Mucosa of descending colon (tissue), 3 donors: ENCODE results near the gene USP12. TPM values are rescaled to one million over a fixed set of nuclear protein-coding genes. Genes with fewer than 3 reads are reported as not detected.

ENCODE experiments used
- ATAC-seq: fragments of 200-7000 bp; cut with Tn5 transposase; one replicate; pipeline ENCODE4 v1.9.1; 2020; ENCODE audit warnings: mild to moderate bottlenecking, moderate library complexity
- DNase-seq, 3 donors: peaks; one replicate each; pipeline ENCODE4 v3.0.0-alpha.2; 2020
- H3K36me3 ChIP-seq: fragments of 200-600 bp; one replicate; pipeline ENCODE4 v1.8.0; 2021; ENCODE audit warnings: low read depth, mild to moderate bottlenecking
- H3K4me1 ChIP-seq: fragments of 200-600 bp; one replicate; pipeline ENCODE4 v1.8.0; 2021; ENCODE audit warnings: low read depth, mild to moderate bottlenecking
- H3K4me3 ChIP-seq: fragments of 200-600 bp; one replicate; pipeline ENCODE4 v1.8.0; 2021; ENCODE audit warnings: mild to moderate bottlenecking
- H3K9me3 ChIP-seq: fragments of 200-600 bp; one replicate; pipeline ENCODE4 v1.8.0; 2021; ENCODE audit warnings: mild to moderate bottlenecking
- CTCF ChIP-seq: fragments of 200-600 bp; IDR thresholded peaks from one replicate; pipeline ENCODE4 v1.8.0; 2022; ENCODE audit warnings: antibody characterized with exemption, mild to moderate bottlenecking
- intact Hi-C, 2 donors: fragments of 100-400 bp; cut with DNase I in 1 of 2; cut with micrococcal nuclease in 1 of 2; formaldehyde crosslinking; loops; one replicate each; pipeline versions ENCODE4 v1.11.0 to v1.11.1; 2022; cut with DNase I, micrococcal nuclease
- total RNA-seq, 3 donors: library from RNA; stranded (reverse); fragmentation: NEBNext Ultra II Directional in 2 of 3; extraction: Animal tissue kit (Norgen Biotek cat#: 25700) in 2 of 3; gene quantifications; one replicate each; pipeline versions ENCODE4 v1.2.1 to v1.2.4, GENCODE V29; 2021 to 2023
- donor health status: DM: no; HTN: no; CAD: no; lungs with moderate emphysema.
- donor health status: DM: no; HTN: no; CAD: no.
- donor health status: DM: no; HTN: yes; CAD: no.

Gene USP12
- total RNA-seq, 3 donors from 2014 or later: 34.3 to 77.1 (median 45.0) TPM

GRCh38 chr13:27117952-27118351 is 53.7 kb downstream of the USP12 start:
- DNase-seq (no peak), ATAC-seq (no peak)
- Histone ChIP-seq H3K4me1 (no peaks in the 10 kb centered on the region), H3K36me3 (no peaks in the 10 kb centered on the region), H3K9me3 (no peaks in the 10 kb centered on the region), H3K4me3 (no peak overlapping the region)
- intact Hi-C loops: no loop called here
- no peak for TF ChIP-seq CTCF

- no peaks in the 10 kb centered on the region for H3K4me1 ChIP-seq
- intact Hi-C loops: no loop called here
- ATAC-seq: no peak
- DNase-seq: no peak
- H3K9me3 ChIP-seq: no peaks in the 10 kb centered on the region
- no peak overlapping the region for H3K4me3 ChIP-seq
- TF ChIP-seq CTCF: no peak
- H3K36me3 ChIP-seq: no peaks in the 10 kb centered on the region
Measured at GRCh38 chr13:27117158-27117557, 54.5 kb downstream of the USP12 start.

- no peak for DNase-seq
- peak; percentile 89 for ATAC-seq
Measured at GRCh38 chr13:27113436-27113835, 58.2 kb downstream of the USP12 start.

GRCh38 chr13:27112006-27112405 is 59.6 kb downstream of the USP12 start:
- no peak for TF ChIP-seq CTCF

More at GRCh38 chr13:27113436-27113835, 58.2 kb downstream of the USP12 start:
- Histone ChIP-seq H3K9me3 (no peaks in the 10 kb centered on the region), H3K4me3 (no peak overlapping the region), H3K36me3 (no peaks in the 10 kb centered on the region), H3K4me1 (no peaks in the 10 kb centered on the region)
- TF ChIP-seq CTCF: no peak
- intact Hi-C loops: no loop called here

GRCh38 chr13:27110056-27110746 is 61.4 kb downstream of the USP12 start:
- intact Hi-C loops: no loop called here
- ATAC-seq: no peak
- DNase-seq: no peak
- TF ChIP-seq CTCF: no peak
- Histone ChIP-seq H3K36me3 (no peaks in the 10 kb centered on the region), H3K9me3 (no peaks in the 10 kb centered on the region), H3K4me1 (no peaks in the 10 kb centered on the region), H3K4me3 (no peak overlapping the region)

More at GRCh38 chr13:27112006-27112405, 59.6 kb downstream of the USP12 start:
- DNase-seq (no peak), ATAC-seq (no peak)
- H3K4me1 ChIP-seq: no peaks in the 10 kb centered on the region
- H3K36me3 ChIP-seq: no peaks in the 10 kb centered on the region
- H3K9me3 ChIP-seq: no peaks in the 10 kb centered on the region
- intact Hi-C loops: no loop called here
- no peak overlapping the region for H3K4me3 ChIP-seq
